ENCODE results near the gene SMIM29. TPM values are rescaled to one million over a fixed set of nuclear protein-coding genes. Genes with fewer than 3 reads are reported as not detected.
"Not testable (repeated sequence)": the region's sequence is repeated elsewhere in the genome, so short reads cannot be mapped to it uniquely, and the experiment has no call there.

SMIM29 gene
- total RNA-seq, 1 donor from 2014 or later: 22.6 TPM

DNA sequence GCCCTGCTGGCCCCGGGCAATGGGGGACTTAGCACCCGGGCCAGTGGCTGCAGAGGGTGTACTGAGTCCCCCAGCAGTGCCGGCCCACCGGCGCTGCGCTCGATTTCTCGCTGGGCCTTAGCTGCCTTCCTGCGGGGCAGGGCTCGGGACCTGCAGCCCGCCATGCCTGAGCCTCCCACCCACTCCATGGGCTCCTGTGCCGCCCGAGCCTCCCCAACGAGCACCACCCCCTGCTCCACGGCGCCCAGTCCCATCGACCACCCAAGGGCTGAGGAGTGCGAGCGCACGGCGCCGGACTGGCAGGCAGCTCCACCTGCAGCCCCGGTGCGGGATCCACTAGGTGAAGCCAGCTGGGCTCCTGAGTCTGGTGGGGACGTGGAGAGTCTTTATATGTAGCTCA is 20.3 kb upstream of the SMIM29 start:
- DNase-seq (ENCODE audit: low read depth in 2 of 2): not testable (repeated sequence)

DNA sequence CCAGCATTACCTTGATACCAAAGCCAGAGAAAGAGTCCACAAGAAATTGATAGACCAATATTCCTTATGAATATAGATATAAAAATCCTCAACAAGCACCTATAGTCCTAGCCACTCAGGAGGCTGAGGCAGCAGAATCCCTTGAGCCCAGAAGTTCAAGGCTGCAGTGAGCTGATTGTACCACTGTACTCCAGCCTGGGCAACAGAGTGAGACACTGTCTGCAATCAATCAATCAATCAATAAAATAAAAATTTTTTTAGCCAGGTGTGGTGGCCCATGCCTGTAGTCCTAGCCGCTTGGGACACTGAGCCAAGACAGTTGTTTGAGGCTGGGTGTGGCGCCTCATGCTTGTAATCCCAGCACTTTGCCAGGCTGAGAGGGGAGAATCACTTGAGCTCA is 18.9 kb upstream of the SMIM29 start:
- DNase-seq (ENCODE audit: low read depth in 2 of 2): no peak

DNA sequence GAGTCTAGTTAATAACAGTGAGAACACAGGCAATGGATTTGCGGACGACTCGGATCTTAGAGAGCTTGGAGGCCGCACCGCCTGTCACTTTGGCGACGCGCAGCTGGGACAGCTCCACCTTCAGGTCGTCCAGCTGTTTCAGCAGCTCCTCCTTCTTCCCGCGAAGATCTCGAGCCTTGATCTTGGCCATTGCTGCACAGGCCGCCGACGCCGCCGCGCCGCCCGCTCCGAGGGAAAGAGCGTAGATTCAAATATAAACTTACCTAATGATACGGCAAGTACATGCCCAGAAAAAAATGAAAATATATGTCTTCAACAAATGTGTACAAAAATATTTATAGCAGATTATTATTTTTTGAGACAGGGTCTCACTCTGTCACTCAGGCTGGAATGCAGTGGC is 14.7 kb upstream of the SMIM29 start:
- not testable (repeated sequence) for DNase-seq (ENCODE audit: low read depth in 2 of 2)

DNA sequence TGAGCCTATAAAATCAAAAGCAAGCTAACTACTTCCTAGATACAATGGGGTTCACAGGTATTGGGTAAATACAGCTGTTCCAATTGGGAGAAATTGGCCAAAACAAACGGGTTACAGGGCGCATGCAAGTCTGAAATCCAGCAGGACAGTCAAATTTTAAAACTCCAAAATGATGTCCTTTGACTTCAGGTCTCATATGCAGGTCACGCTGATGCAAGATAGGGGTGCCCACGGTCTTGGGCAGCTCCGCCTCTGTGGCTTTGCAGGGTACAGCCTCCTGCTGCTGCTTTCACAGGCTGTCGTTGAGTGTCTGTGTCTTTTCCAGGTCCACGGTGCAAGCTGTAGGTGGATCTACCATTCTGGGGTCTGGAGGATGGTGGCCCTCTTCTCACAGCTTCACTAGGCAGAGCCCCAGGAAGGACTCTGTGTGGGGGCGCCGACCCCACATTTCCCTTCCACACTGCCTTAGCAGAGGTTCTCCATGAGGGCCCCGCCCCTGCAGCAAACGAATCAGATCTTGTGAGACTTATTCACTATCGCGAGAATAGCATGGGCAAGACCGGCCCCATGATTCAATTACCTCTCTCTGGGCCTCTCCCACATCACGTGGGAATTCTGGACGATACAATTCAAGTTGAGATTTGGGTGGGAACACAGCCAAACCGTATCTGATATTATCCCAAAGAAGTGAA is 11.9 kb upstream of the SMIM29 start:
- no peak for DNase-seq (ENCODE audit: low read depth in 2 of 2)

GRCh38 chr6:34259529-34260069 is 10.8 kb upstream of the SMIM29 start:
- DNase-seq (ENCODE audit: low read depth in 2 of 2): no peak

DNA sequence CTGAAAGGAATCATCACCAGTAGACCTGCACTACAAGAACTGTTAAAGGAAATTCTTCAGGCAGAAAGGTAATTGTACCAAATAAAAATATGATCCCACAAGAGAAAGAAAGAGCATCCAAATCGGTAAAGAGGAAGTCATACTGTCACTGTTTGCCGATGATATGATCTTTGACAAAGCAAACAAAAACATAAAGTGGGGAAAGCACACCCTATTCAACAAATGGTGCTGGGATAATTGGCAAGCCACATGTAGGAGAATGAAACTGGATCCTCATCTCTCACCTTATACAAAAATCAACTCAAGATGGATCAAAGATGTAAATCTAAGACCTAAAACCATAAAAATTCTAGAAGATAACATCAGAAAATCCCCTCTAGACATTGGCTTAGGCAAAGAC is 3.6 kb upstream of the SMIM29 start:
- DNase-seq (ENCODE audit: low read depth in 2 of 2): not testable (repeated sequence)

DNA sequence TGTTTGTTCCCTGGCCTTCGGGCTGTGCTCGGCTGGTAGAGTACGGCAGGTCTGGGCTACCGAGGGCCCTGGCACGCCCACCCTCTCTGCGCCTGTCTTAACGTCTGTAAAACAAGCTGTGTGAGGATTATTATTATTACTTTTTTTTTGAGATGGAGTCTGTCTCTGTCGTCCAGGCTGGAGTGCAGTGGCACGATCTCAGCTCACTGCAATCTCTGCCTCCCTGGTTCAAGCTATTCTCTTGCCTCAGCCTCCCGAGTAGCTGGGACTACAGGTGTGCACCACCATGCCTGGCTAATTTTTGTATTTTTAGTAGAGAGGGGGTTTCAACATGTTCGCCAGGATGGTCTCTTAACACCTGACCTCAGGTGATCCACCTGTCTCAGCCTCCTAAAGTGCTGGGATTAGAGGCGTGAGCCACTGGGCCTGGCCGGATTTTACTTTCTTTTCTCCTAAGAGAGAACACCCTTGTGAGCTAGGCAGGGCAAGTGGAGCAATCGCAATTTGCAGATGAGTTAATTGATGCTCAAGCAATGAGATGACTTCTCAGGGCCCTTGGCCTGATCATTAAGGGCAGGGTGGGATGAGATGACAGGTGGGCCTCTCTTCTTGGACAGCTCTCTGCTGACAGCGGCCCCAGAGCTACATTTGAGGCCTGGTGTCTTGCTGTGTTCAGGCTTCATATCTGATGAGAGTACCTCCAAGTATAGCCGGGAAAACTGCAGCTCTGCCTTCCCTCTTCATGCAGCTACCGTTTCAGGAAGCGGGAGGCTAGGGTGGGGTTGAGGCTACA is 859 bp upstream of the SMIM29 start:
- DNase-seq (ENCODE audit: low read depth in 2 of 2): no peak

DNA sequence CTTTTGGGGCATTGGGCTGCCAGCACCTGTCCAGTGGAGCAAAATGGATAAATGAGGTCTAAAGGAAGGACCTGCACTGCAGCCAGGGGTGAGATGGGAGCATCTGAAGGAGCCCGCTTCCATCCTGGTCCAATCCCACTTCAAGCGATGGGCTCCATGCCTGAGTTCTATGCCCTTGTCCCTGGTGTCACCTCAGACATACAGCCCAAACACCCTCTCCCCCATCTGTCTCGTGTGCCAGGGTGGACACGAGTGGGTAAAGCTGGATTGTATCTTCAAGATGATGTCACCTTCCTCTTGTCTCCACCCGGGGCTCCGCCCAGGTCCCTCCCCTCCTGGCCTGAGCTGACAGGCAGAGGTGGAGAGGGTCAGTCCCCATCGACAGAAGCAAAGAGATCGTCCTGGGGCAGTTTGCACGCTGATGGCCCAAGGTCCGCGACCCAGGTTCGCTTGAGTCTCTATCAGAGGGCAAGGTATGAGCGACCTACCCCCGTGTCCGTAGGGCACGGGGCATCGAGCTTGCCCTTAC is 544 bp downstream of the SMIM29 start:
- DNase-seq (ENCODE audit: low read depth in 2 of 2): peak; percentile 39 to 52

DNA sequence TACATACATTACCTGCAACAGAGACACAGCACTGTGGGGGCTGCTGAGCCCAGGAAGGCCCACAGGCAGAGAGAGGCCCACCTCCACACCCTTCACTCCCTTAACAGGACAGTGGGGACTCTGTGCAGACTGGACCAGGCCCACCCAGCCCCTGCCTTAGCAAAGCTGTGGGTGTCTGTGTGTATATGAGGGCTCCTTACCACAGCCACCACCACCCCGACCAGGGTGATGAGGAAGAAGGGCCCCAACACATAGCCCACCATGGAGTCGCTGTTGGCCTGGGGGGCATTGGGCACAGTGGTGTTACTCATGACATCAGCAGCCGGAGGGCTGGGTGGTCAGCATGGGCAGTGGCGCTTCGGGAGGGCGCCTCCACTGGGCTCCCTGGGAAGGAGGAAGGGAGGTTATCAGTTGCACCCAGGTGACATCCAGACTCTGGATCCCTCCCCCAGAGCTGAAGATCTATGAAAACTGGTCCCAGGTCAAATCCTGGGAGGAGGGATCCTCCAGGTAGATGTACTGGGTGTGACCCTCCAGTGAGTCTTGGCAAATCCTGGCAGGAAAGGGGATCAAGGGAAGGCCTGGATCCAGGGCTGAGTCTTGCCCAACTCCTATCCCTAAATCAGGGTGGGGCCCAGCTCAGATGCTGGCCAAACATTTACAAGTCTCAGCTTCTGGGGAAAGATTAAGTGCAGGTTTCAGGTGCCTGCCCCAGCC is 1.2 kb downstream of the SMIM29 start:
- DNase-seq (ENCODE audit: low read depth in 2 of 2): no peak

GRCh38 chr6:34246563-34247391 is 2.0 kb downstream of the SMIM29 start:
- DNase-seq (ENCODE audit: low read depth in 2 of 2): peak; percentile 46 to 52

DNA sequence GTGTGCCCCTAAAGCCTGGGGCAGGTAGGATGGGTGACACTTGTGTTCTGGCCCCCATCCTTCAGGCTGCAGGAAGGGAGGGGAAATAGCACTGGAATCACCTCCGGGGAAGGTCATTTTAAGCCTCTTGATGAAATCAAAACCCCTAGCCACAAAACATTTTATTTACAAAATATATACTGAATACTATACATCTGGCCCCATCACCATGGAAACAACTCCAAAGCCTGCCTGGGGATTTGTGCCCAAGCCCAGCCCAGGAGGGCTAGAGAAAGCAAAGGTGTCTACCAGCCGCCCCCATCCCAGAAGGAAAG is 2.6 kb downstream of the SMIM29 start:
- no peak for DNase-seq (ENCODE audit: low read depth in 2 of 2)

GRCh38 chr6:34245761-34246140 is 3.1 kb downstream of the SMIM29 start:
- DNase-seq (ENCODE audit: low read depth in 2 of 2): not testable (repeated sequence)

DNA sequence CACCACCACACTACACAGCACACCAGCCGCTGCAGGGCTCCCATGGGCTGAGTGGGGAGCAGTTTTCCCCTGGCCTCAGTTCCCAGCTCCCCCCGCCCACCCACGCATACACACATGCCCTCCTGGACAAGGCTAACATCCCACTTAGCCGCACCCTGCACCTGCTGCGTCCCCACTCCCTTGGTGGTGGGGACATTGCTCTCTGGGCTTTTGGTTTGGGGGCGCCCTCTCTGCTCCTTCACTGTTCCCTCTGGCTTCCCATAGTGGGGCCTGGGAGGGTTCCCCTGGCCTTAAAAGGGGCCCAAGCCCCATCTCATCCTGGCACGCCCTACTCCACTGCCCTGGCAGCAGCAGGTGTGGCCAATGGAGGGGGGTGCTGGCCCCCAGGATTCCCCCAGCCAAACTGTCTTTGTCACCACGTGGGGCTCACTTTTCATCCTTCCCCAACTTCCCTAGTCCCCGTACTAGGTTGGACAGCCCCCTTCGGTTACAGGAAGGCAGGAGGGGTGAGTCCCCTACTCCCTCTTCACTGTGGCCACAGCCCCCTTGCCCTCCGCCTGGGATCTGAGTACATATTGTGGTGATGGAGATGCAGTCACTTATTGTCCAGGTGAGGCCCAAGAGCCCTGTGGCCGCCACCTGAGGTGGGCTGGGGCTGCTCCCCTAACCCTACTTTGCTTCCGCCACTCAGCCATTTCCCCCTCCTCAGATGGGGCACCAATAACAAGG is 3.6 kb downstream of the SMIM29 start:
- not testable (repeated sequence) for DNase-seq (ENCODE audit: low read depth in 2 of 2)

DNA sequence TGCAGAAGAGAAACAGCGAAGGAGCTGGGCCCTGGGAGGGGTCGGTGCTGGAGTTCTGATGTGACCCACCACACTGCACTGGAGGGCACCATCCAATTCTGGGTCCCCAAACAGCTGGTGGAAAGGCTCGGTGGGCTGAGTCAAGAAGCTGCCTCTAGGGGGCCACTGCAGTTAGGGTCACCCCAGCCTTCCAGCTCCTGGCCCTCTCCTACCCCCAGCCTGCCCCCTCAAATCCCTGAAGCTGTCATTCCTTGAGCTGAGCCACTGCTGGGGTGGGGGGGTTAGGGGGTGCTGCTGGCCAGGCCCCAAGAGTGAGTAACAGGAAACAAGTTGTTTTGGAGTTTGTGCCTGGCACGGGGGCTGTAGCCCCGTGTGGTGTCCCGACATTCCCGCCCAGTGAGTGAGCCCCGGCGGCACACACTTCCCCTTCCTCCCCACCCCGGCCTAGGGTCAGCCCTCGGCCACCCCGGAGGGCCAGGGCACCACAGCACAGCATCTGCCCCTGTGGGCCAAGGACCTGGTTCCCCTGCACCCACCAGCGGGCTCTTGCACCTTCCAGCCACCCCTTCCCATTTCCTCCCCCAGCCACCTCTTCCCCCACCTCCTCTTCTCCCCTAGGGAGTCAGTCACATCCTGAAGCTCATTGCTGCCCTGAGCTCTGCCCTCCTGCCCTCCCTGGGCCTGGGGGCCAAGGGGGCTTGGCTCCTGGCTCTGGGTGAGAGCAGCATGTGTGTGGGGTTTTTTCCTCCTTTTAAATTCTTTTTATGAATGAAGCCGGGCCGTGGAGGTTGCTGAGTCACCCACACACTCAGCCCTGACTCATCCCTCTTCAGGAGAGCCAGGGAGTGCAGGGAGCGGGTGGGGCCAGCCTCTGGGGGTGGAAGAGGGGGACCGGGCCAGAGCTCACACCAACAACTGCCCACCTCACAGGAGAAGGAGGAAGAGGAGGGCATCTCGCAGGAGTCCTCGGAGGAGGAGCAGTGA is 4.6 kb downstream of the SMIM29 start:
- peak; percentile 82 to 95 for DNase-seq (ENCODE audit: low read depth in 2 of 2)

- DNase-seq (ENCODE audit: low read depth in 2 of 2): peak; percentile 36 to 87
Observed at GRCh38 chr6:34243131-34243771, 5.6 kb downstream of the SMIM29 start.

DNA sequence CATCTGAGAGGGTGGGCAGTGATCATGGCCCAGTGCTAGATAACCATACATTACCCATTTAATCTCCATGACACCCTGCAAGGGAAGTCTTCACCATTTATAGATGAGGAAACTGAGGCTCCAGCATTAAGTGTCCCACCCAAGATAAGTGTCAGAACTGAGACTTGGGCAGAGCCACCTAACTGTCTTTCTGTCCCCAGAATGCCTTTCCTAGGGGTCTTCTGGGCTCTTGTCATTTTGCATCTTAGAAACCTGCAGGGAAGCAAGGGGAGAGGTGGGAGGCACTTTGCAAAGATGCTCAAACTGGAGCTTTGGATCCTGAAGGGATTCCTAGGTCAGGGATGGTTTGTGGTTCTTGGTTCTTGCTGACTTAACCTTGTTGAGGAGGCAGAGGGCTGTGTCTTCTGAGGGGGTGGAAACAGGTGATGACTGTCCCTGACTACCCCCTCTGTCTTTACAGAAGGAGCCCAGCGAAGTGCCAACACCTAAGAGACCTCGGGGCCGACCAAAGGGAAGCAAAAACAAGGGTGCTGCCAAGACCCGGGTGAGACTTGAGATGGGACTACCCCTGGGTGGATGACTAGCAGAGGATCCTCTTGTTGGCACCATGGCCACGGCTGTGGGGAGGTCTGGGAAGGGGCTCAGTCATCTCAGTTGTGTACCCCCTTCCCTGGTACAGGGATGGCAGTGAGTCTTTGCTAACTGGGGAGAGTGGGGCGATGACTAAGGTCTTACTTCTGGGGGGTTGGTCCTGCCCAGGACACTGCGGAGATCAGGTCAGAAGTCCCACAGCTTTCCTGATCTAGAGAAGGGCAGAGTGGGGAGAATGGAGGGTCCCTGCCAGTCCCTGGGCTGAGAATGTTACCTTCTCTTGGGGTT is 6.3 kb downstream of the SMIM29 start:
- peak in 1 of 2 donors; percentile 59 for DNase-seq (ENCODE audit: low read depth in 2 of 2)

- DNase-seq (ENCODE audit: low read depth in 2 of 2): no peak
Observed at GRCh38 chr6:34241351-34242215, 7.2 kb downstream of the SMIM29 start.

Data from lung microvascular endothelial cell (primary cell).